ENCODE measurements around the gene MS4A6E.

DNA sequence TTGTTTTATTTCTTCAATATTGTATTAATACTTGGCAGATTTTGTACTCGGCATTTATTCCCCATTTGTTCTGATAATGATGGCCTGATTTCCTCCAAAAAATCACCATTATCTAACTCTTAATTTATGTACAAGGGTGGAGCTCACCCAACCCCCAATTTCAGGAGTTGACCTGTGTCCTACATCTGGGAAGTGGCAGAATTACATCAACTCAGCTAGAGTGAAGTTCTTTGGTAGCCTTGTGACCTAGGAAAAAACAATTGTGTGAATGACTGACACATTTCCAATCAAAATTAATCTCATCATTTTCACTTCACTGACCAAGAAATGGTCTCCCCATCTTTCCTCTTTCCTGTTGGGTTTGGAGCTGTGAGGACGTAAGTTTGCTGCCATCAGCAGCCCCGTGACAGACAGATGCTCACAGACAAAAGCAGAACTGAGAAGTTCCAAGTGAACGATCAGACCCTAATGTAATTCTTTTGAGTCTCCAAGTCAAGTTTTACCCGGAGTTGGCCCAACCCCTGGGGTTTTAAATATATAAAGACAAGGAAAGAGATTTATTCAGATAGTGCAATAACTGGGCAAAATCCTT lies 16.6 kb upstream of the MS4A6E start:
- TF ChIP-seq POLR2AphosphoS5 (IDR thresholded peaks at IDR 0.05): peak in 1 of 2 donors; percentile 12
- TF ChIP-seq EP300 (IDR thresholded peaks at IDR 0.05): no peak
- TF ChIP-seq, protein P1, sequence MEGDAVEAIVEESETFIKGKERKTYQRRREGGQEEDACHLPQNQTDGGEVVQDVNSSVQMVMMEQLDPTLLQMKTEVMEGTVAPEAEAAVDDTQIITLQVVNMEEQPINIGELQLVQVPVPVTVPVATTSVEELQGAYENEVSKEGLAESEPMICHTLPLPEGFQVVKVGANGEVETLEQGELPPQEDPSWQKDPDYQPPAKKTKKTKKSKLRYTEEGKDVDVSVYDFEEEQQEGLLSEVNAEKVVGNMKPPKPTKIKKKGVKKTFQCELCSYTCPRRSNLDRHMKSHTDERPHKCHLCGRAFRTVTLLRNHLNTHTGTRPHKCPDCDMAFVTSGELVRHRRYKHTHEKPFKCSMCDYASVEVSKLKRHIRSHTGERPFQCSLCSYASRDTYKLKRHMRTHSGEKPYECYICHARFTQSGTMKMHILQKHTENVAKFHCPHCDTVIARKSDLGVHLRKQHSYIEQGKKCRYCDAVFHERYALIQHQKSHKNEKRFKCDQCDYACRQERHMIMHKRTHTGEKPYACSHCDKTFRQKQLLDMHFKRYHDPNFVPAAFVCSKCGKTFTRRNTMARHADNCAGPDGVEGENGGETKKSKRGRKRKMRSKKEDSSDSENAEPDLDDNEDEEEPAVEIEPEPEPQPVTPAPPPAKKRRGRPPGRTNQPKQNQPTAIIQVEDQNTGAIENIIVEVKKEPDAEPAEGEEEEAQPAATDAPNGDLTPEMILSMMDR (IDR thresholded peaks at IDR 0.05): no peak
